GM18498 (cell line): Measurements from ENCODE around the gene TTC34.
"Not testable (repeated sequence)": the region's sequence is repeated elsewhere in the genome, so short reads cannot be mapped to it uniquely, and the experiment has no call there.

Experiments used
- ATAC-seq: cut with Tn5 transposase; IDR thresholded peaks from one replicate; pipeline ENCODE4 v1.9.1; 2021; ENCODE audit warnings: mild to moderate bottlenecking, moderate library complexity; ENCODE audit not compliant: unreplicated experiment

Gene TTC34

GRCh38 chr1:2630498-2631135 lies 170.9 kb downstream of the TTC34 start:
- no peak for ATAC-seq

- no peak for ATAC-seq
Observed at GRCh38 chr1:2629627-2630497, 171.6 kb downstream of the TTC34 start.

- no peak for ATAC-seq
Observed at GRCh38 chr1:2628933-2629626, 172.4 kb downstream of the TTC34 start.

- ATAC-seq: no peak
Observed at GRCh38 chr1:2628191-2628932, 173.1 kb downstream of the TTC34 start.

- ATAC-seq: no peak
Observed at GRCh38 chr1:2627746-2628145, 173.7 kb downstream of the TTC34 start.

DNA sequence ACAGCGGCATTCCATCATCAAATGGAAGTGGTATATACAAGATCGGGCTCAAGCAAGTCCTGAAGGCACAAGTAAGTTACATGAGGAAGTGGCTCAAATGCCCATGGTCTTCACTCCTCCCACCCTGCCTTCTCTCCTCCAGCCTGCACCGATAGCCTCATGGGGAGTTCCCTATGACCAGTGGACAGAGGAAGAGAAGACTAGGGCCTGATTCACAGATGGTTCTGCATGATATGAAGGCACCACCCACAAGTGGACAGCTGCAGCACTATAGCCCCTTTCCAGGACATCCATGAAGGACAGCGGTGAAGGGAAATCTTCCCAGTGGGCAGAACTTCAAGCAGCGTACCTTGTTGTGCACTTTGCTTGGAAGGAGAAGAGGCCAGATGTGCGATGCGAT lies 175.7 kb downstream of the TTC34 start:
- ATAC-seq: not testable (repeated sequence)

GRCh38 chr1:2625311-2625710 lies 176.2 kb downstream of the TTC34 start:
- no peak for ATAC-seq

DNA sequence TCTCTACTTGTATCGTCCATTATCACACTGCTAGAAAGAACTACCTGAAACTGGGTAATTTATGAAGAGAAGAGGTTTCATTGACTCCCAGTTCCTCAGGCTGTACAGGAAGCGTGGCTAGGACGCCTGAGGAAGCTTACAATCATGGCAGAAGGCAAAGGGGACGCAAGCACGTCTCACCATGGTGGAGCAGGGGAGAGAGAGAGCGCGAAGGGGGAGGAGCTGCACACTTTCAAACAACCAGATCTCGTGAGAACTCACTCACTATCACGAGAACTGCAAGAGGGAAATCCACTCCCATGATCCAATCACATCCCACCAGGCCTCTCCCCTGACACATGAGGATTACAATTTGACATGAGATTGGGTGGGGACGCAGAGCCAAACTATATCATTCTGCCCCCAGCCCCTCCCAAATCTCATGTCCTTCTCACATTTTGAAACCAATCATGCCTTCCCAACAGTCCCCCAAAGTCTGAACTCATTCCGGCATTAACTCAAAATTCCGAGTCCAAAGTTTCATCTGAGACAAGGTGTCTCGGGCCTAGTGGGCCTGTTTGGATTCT lies 176.7 kb downstream of the TTC34 start:
- ATAC-seq: no peak

- ATAC-seq: no peak
Observed at GRCh38 chr1:2623571-2624337, 177.7 kb downstream of the TTC34 start.

DNA sequence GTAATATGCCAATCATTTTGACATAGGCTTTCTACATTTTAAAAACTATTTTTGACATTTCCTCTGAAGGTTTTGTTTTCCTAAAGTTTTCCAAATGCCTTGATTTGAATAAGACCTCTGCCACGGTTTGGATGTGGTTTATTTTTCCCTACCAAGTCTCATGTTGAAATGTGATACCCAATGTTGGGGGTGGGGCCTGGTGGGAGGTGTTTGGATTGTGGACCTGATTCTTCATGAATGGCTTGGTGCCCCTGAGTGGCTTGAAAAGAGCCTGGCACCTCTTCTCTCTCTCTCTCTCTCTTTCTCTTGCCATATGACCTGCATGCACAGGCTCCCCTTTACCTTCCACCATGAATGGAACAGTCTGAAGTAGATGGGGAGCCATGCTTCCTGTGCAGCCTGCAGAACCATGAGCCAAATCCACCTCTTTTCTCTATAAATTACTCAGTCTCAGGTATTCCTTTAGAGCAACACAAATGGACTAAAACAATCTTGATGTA lies 183.5 kb downstream of the TTC34 start:
- ATAC-seq: no peak

DNA sequence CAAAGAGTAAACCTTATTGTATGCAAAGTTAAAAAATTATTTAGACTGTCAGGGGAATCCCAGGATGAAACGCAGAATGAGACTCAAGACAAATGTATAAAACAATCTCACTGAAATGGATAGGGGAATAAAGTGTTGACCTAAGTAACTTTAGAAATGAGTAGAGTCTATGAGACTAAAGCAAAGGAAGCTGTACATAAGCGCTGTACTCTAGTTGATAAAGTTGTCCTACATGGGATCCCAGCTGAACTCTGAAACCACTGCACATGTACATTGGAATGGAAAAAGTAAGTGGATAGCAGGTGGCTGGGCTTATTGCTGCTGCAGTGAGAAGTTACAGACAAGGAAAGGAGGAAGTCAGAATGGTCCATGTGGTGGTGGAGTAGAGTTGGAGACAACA lies 187.3 kb downstream of the TTC34 start:
- ATAC-seq: no peak

DNA sequence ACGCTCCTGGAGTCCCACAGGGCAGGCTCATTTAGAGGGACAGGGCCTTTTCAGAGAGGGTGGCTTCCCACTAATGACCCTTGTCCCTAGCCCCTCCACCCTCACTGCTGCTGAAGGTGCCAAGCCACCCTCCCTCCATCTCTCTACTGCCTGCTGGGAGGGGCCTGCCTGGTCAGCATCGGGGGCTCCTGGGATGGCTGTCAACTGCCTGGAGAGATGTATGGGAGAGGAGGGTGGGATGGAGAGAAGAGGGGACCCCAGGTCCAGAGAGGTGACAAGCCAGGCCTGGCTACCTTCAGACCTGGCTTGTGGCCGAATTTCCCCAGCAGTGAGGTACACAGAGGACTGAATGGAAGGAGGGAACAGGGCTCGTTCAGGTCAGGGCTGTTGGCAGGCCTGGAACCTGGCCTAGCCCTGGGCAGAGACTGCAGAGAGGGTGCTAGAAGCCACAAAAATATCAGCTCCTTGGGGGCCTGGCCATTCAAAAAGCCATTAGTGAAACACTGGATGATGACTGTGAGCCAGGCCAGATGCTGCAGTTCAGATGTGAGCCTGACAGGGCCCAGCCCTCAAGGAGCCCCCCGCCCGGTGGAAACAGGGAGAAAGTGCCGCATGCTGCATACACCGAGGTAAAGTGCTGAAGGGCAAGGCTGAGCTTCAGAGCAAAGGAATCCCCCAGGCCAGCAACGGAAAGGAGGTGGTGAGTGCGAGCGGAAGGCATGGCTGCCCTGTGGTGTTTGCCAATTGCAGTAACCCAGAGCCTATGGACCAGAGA lies 188.7 kb downstream of the TTC34 start:
- ATAC-seq: no peak

- ATAC-seq: no peak
Observed at GRCh38 chr1:2611621-2612437, 189.7 kb downstream of the TTC34 start.

- ATAC-seq: no peak
Observed at GRCh38 chr1:2611031-2611501, 190.4 kb downstream of the TTC34 start.

GRCh38 chr1:2610036-2610959 lies 191.2 kb downstream of the TTC34 start:
- ATAC-seq: no peak

DNA sequence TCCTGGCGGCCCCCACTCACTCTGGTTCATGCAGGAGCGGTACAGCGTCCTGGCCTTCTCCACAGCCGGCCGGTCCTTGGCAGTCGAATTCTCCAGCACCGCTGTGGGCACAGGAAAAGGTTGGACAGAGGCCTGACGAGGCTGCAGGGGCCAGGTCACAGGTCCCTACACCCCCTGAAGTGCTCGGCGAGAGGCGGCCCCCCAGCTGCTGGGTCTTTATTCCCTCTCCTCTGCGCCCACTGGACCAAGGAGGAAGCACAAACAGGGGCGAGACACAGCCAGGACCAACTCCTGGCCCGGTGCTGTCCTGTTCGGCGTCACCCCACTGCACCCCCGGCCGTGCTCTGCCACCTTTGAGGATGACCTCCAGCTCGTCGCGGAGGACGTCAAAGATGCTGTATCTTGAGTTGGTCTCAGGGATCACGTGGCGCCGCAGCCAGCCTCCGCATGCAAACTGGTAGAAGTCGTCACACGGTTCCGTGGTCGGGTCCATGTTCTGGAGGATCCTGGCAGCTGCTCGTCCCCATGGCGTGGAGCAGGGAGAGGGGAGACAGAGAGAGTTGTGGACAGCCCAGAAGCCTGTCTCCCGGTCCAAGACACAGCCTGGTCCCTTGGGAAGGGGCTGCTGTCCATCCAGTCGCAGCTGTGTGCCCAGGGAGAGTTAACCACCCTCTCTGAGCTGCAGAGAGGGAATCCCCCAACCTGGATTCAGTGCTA lies 192.0 kb downstream of the TTC34 start:
- ATAC-seq: no peak
